ENCODE data around the gene RSPH4A. TPM values are rescaled to one million over a fixed set of nuclear protein-coding genes. Genes with fewer than 3 reads are reported as not detected.
"Not testable (repeated sequence)": the region's sequence is repeated elsewhere in the genome, so short reads cannot be mapped to it uniquely, and the experiment has no call there.

RSPH4A gene
- total and polyA plus RNA-seq, 4 donors = 0.48 to 0.68 (median 0.51) TPM; not detected in 1

- Histone ChIP-seq H3K9me3 (ENCODE audit: control insufficient read depth, low read length) (no peaks in the 10 kb centered on the region), H3K27me3 (ENCODE audit: control insufficient read depth in 1 of 2, insufficient read depth in 2 of 2, low read length in 1 of 2) (no peaks in the 10 kb centered on the region), H3K36me3 (ENCODE audit: control insufficient read depth in 1 of 2, insufficient read depth in 2 of 2, low read length in 1 of 2) (no peaks in the 10 kb centered on the region), H3K4me1 (ENCODE audit: control insufficient read depth in 1 of 2, insufficient read depth in 2 of 2, low read length in 2 of 2) (peaks cover 0 to 2% of the 10 kb centered on the region in 2 donors), H3K4me3 (ENCODE audit: low read length in 2 of 2) (no peak overlapping the region), H3K27ac (ENCODE audit: low read depth in 1 of 2, low read length in 2 of 2) (no peak overlapping the region)
- WGBS, 2 donors = 96 to 97% methylated on average over 3 of the region's 3 CpGs
- no peak for DNase-seq
- no peak for ATAC-seq (ENCODE audit: low FRiP score)
- intact Hi-C loops (cut with DNase I) = no loop called here
Observed at GRCh38 chr6:116649129-116649528, 32.9 kb downstream of the RSPH4A start.

GRCh38 chr6:116651916-116652315 is 35.6 kb downstream of the RSPH4A start:
- Histone ChIP-seq H3K4me1 (ENCODE audit: control insufficient read depth in 1 of 2, insufficient read depth in 2 of 2, low read length in 2 of 2) (no peaks in the 10 kb centered on the region), H3K27me3 (ENCODE audit: control insufficient read depth in 1 of 2, insufficient read depth in 2 of 2, low read length in 1 of 2) (no peaks in the 10 kb centered on the region), H3K4me3 (ENCODE audit: low read length in 2 of 2) (no peak overlapping the region), H3K27ac (ENCODE audit: low read depth in 1 of 2, low read length in 2 of 2) (no peak overlapping the region), H3K9me3 (ENCODE audit: control insufficient read depth, low read length) (no peaks in the 10 kb centered on the region), H3K36me3 (ENCODE audit: control insufficient read depth in 1 of 2, insufficient read depth in 2 of 2, low read length in 1 of 2) (no peaks in the 10 kb centered on the region)
- ATAC-seq (ENCODE audit: low FRiP score) (no peak), DNase-seq (no peak)
- intact Hi-C loops (cut with DNase I) = no loop called here
- 93 to 94% methylated on average over 4 of the region's 4 CpGs for WGBS, 2 donors

DNA sequence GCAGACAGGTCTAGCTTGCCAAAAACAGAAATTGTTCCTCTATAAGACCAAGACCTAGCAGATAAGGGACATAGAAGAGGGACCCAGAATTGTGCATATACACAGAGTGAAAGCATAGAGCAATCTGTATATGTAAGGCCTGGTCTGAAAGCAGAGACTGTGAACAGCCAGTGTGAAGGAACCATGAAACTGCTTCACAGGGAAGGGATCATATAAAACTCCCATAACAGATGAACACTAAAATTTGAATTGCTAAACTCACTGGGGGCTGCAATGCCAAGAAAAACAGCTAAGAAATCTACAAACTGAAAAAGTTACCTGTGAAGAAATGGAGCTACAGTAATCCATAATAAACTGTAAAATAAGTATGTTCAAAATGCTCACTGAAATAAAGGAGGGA is 45.3 kb downstream of the RSPH4A start:
- H3K27ac ChIP-seq (ENCODE audit: low read depth in 1 of 2, low read length in 2 of 2) = no peak overlapping the region
- H3K9me3 ChIP-seq (ENCODE audit: control insufficient read depth, low read length) = no peaks in the 10 kb centered on the region
- ATAC-seq (ENCODE audit: low FRiP score) (no peak), DNase-seq (no peak)
- no peaks in the 10 kb centered on the region for H3K36me3 ChIP-seq (ENCODE audit: control insufficient read depth in 1 of 2, insufficient read depth in 2 of 2, low read length in 1 of 2)
- intact Hi-C loops (cut with DNase I) = no loop called here
- no peak overlapping the region for H3K4me3 ChIP-seq (ENCODE audit: low read length in 2 of 2)
- no peaks in the 10 kb centered on the region for H3K4me1 ChIP-seq (ENCODE audit: control insufficient read depth in 1 of 2, insufficient read depth in 2 of 2, low read length in 2 of 2)
- H3K27me3 ChIP-seq (ENCODE audit: control insufficient read depth in 1 of 2, insufficient read depth in 2 of 2, low read length in 1 of 2) = no peaks in the 10 kb centered on the region

GRCh38 chr6:116662202-116662601 is 45.9 kb downstream of the RSPH4A start:
- no peak overlapping the region for H3K27ac ChIP-seq (ENCODE audit: low read depth in 1 of 2, low read length in 2 of 2)
- no peak overlapping the region for H3K4me3 ChIP-seq (ENCODE audit: low read length in 2 of 2)
- ATAC-seq (ENCODE audit: low FRiP score) = no peak
- DNase-seq = no peak
- H3K27me3 ChIP-seq (ENCODE audit: control insufficient read depth in 1 of 2, insufficient read depth in 2 of 2, low read length in 1 of 2) = no peaks in the 10 kb centered on the region
- intact Hi-C loops (cut with DNase I) = no loop called here
- H3K36me3 ChIP-seq (ENCODE audit: control insufficient read depth in 1 of 2, insufficient read depth in 2 of 2, low read length in 1 of 2) = no peaks in the 10 kb centered on the region
- H3K4me1 ChIP-seq (ENCODE audit: control insufficient read depth in 1 of 2, insufficient read depth in 2 of 2, low read length in 2 of 2) = no peaks in the 10 kb centered on the region
- 96 to 97% methylated on average over 1 of the region's 1 CpG for WGBS, 2 donors
- H3K9me3 ChIP-seq (ENCODE audit: control insufficient read depth, low read length) = no peaks in the 10 kb centered on the region

- Histone ChIP-seq H3K27me3 (ENCODE audit: control insufficient read depth in 1 of 2, insufficient read depth in 2 of 2, low read length in 1 of 2) (no peaks in the 10 kb centered on the region), H3K27ac (ENCODE audit: low read depth in 1 of 2, low read length in 2 of 2) (no peak overlapping the region), H3K4me3 (ENCODE audit: low read length in 2 of 2) (no peak overlapping the region), H3K4me1 (ENCODE audit: control insufficient read depth in 1 of 2, insufficient read depth in 2 of 2, low read length in 2 of 2) (no peaks in the 10 kb centered on the region), H3K9me3 (ENCODE audit: control insufficient read depth, low read length) (no peaks in the 10 kb centered on the region), H3K36me3 (ENCODE audit: control insufficient read depth in 1 of 2, insufficient read depth in 2 of 2, low read length in 1 of 2) (no peaks in the 10 kb centered on the region)
- 96% methylated on average over 3 of the region's 3 CpGs for WGBS, 2 donors
- no peak for ATAC-seq (ENCODE audit: low FRiP score)
- DNase-seq = no peak
- intact Hi-C loops (cut with DNase I) = no loop called here
Observed at GRCh38 chr6:116663308-116663707, 47.0 kb downstream of the RSPH4A start.

GRCh38 chr6:116664169-116664568 is 47.9 kb downstream of the RSPH4A start:
- intact Hi-C loops (cut with DNase I); ATAC-seq (ENCODE audit: low FRiP score); H3K4me3 ChIP-seq (ENCODE audit: low read length in 2 of 2); DNase-seq; H3K27me3 ChIP-seq (ENCODE audit: control insufficient read depth in 1 of 2, insufficient read depth in 2 of 2, low read length in 1 of 2); H3K9me3 ChIP-seq (ENCODE audit: control insufficient read depth, low read length); H3K4me1 ChIP-seq (ENCODE audit: control insufficient read depth in 1 of 2, insufficient read depth in 2 of 2, low read length in 2 of 2); H3K27ac ChIP-seq (ENCODE audit: low read depth in 1 of 2, low read length in 2 of 2); H3K36me3 ChIP-seq (ENCODE audit: control insufficient read depth in 1 of 2, insufficient read depth in 2 of 2, low read length in 1 of 2): not testable (repeated sequence)
- WGBS, 2 donors = 96 to 99% methylated on average over 2 of the region's 2 CpGs

DNA sequence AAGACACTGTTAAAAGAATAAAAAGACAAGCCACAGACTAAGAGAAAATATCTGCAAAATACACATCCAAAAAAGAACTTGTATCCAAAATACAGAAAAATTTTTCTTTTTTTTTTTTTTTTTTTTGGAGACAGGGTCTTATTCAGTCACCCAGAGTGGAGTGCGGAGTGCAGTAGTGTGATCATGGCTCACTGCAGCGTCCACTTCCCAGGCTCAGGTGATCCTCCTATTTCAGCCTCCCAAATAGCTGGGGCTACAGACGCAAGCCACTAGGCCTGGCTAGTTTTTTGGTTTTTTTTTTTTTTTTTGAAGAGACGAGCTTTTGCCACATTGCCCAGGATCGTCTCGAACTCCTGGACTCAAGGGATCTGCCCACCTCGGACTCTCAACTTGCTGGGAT is 49.2 kb downstream of the RSPH4A start:
- no peak for DNase-seq
- Histone ChIP-seq H3K27me3 (ENCODE audit: control insufficient read depth in 1 of 2, insufficient read depth in 2 of 2, low read length in 1 of 2) (no peaks in the 10 kb centered on the region), H3K27ac (ENCODE audit: low read depth in 1 of 2, low read length in 2 of 2) (no peak overlapping the region), H3K9me3 (ENCODE audit: control insufficient read depth, low read length) (no peaks in the 10 kb centered on the region), H3K4me3 (ENCODE audit: low read length in 2 of 2) (no peak overlapping the region), H3K36me3 (ENCODE audit: control insufficient read depth in 1 of 2, insufficient read depth in 2 of 2, low read length in 1 of 2) (no peaks in the 10 kb centered on the region), H3K4me1 (ENCODE audit: control insufficient read depth in 1 of 2, insufficient read depth in 2 of 2, low read length in 2 of 2) (no peaks in the 10 kb centered on the region)
- WGBS, 2 donors = 85 to 89% methylated on average over 7 of the region's 7 CpGs
- ATAC-seq (ENCODE audit: low FRiP score) = no peak
- intact Hi-C loops (cut with DNase I) = loop anchor here in 1 of 2 donors (5.0 kb wide), 1 partner anchor 48 kb away; the partner anchor contains the start of gene RSPH4A

- H3K36me3 ChIP-seq (ENCODE audit: control insufficient read depth in 1 of 2, insufficient read depth in 2 of 2, low read length in 1 of 2) = no peaks in the 10 kb centered on the region
- ATAC-seq (ENCODE audit: low FRiP score) = no peak
- intact Hi-C loops (cut with DNase I) = loop anchor here in 1 of 2 donors (5.0 kb wide), 1 partner anchor 50 kb away; the partner anchor contains the start of gene RSPH4A
- no peak overlapping the region for H3K4me3 ChIP-seq (ENCODE audit: low read length in 2 of 2)
- no peaks in the 10 kb centered on the region for H3K27me3 ChIP-seq (ENCODE audit: control insufficient read depth in 1 of 2, insufficient read depth in 2 of 2, low read length in 1 of 2)
- 88 to 89% methylated on average over 1 of the region's 1 CpG for WGBS, 2 donors
- H3K4me1 ChIP-seq (ENCODE audit: control insufficient read depth in 1 of 2, insufficient read depth in 2 of 2, low read length in 2 of 2) = no peaks in the 10 kb centered on the region
- H3K9me3 ChIP-seq (ENCODE audit: control insufficient read depth, low read length) = no peaks in the 10 kb centered on the region
- no peak overlapping the region for H3K27ac ChIP-seq (ENCODE audit: low read depth in 1 of 2, low read length in 2 of 2)
- DNase-seq = no peak
Observed at GRCh38 chr6:116666869-116667268, 50.6 kb downstream of the RSPH4A start.

GRCh38 chr6:116667623-116668022 is 51.3 kb downstream of the RSPH4A start:
- Histone ChIP-seq H3K9me3 (ENCODE audit: control insufficient read depth, low read length) (no peaks in the 10 kb centered on the region), H3K4me1 (ENCODE audit: control insufficient read depth in 1 of 2, insufficient read depth in 2 of 2, low read length in 2 of 2) (no peaks in the 10 kb centered on the region), H3K36me3 (ENCODE audit: control insufficient read depth in 1 of 2, insufficient read depth in 2 of 2, low read length in 1 of 2) (no peaks in the 10 kb centered on the region), H3K27ac (ENCODE audit: low read depth in 1 of 2, low read length in 2 of 2) (no peak overlapping the region), H3K4me3 (ENCODE audit: low read length in 2 of 2) (peak overlapping the region in 1 of 2 donors; percentile 93), H3K27me3 (ENCODE audit: control insufficient read depth in 1 of 2, insufficient read depth in 2 of 2, low read length in 1 of 2) (no peaks in the 10 kb centered on the region)
- intact Hi-C loops (cut with DNase I) = loop anchor here in 1 of 2 donors (5.0 kb wide), 1 partner anchor 50 kb away; the partner anchor contains the start of gene RSPH4A
- WGBS, 2 donors = 28 to 32% methylated on average over 3 of the region's 3 CpGs
- DNase-seq = no peak
- ATAC-seq (ENCODE audit: low FRiP score) = no peak
